Urinary bladder (tissue), 4 donors: ENCODE measurements around the gene ZNG1F. TPM values are rescaled to one million over a fixed set of nuclear protein-coding genes. Genes with fewer than 3 reads are reported as not detected.
"Not testable (repeated sequence)": the region's sequence is repeated elsewhere in the genome, so short reads cannot be mapped to it uniquely, and the experiment has no call there.

ENCODE experiments used
- DNase-seq: peaks from one replicate; pipeline ENCODE4 v3.0.0-alpha.2; 2015; ENCODE audit errors: extremely low spot score
- H3K27ac ChIP-seq: one replicate; pipeline ENCODE4 v1.5.1; 2013; ENCODE audit warnings: low read depth, mild to moderate bottlenecking, moderate library complexity
- H3K36me3 ChIP-seq: one replicate; pipeline ENCODE4 v1.6.1; 2013; ENCODE audit warnings: mild to moderate bottlenecking, moderate library complexity; ENCODE audit not compliant: insufficient read depth
- H3K4me1 ChIP-seq: one replicate; pipeline ENCODE4 v1.6.1; 2013; ENCODE audit warnings: mild to moderate bottlenecking, moderate library complexity; ENCODE audit not compliant: insufficient read depth
- H3K4me3 ChIP-seq: one replicate; pipeline ENCODE4 v1.5.1; 2013; ENCODE audit warnings: low read depth, low read length
- WGBS: extraction: QIAGEN DNeasy Blood & Tissue Kit; methylation state at CpG from one replicate; pipeline ENCODE4 v1.1.7; 2013; 5-methylcytosine and 5-hydroxymethylcytosine counted together
- polyA plus RNA-seq: library from polyadenylated mRNA; stranded (reverse); fragments of 200-250 nt; gene quantifications from one replicate; pipeline ENCODE4 v1.2.3, GENCODE V29; 2013
- total RNA-seq: library from RNA; depleted of rRNA; stranded (reverse); fragments of >200 nt; gene quantifications from one replicate; pipeline ENCODE4 v1.2.3, GENCODE V29; 2014
- donor health status: healthy with polysubstance abuse.
- donor health status: healthy.

The ZNG1F gene
- total and polyA plus RNA-seq, 2 donors: 5.3 to 21.6 TPM

GRCh38 chr9:41128581-41128980 is 60.5 kb downstream of the ZNG1F start, which contains the start of gene FOXD4L6:
Gene FOXD4L6 (minus strand): TSS chr9:41128681. CDS start chr9:41128383, 298 bp downstream.
- 62% methylated on average over 1 of the region's 15 CpGs for WGBS
- H3K4me1 ChIP-seq, H3K36me3 ChIP-seq: not testable (repeated sequence)

GRCh38 chr9:41126746-41127446 is 62.2 kb downstream of the ZNG1F start:
- 2% methylated on average over 13 of the region's 45 CpGs for WGBS
- H3K27ac ChIP-seq, DNase-seq, H3K4me1 ChIP-seq, H3K36me3 ChIP-seq, H3K4me3 ChIP-seq: not testable (repeated sequence)

More at GRCh38 chr9:41128581-41128980, 60.5 kb downstream of the ZNG1F start, which contains the start of gene FOXD4L6:
- not testable (repeated sequence) for H3K4me3 ChIP-seq, H3K27ac ChIP-seq, DNase-seq

DNA sequence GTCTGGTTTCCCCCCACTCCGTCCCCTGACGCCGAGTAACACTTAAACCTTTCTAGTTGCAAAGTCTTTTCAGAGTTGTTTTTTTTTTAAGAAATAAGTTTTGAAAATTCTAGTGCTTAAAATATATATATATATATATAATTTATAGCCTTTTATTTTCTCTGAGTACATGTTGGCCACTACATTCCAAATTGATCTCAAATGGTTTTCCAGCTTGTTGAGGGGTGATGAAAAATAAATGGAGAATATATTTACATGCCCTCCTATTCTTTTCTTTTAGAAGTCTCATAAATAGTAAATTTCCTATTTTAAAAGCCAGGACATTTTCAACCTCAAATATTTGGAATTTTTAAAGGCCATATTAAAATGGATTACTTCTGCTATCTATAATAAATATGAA is 63.2 kb downstream of the ZNG1F start:
- DNase-seq, H3K36me3 ChIP-seq, H3K4me3 ChIP-seq, H3K4me1 ChIP-seq, H3K27ac ChIP-seq: not testable (repeated sequence)
- 11% methylated on average over 3 of the region's 3 CpGs for WGBS

- H3K4me1 ChIP-seq, H3K27ac ChIP-seq, H3K4me3 ChIP-seq, H3K36me3 ChIP-seq, DNase-seq: not testable (repeated sequence)
- WGBS: no CpG with 5 or more reads among the region's 21 CpGs
Observed at GRCh38 chr9:41125109-41125658, 63.9 kb downstream of the ZNG1F start.

DNA sequence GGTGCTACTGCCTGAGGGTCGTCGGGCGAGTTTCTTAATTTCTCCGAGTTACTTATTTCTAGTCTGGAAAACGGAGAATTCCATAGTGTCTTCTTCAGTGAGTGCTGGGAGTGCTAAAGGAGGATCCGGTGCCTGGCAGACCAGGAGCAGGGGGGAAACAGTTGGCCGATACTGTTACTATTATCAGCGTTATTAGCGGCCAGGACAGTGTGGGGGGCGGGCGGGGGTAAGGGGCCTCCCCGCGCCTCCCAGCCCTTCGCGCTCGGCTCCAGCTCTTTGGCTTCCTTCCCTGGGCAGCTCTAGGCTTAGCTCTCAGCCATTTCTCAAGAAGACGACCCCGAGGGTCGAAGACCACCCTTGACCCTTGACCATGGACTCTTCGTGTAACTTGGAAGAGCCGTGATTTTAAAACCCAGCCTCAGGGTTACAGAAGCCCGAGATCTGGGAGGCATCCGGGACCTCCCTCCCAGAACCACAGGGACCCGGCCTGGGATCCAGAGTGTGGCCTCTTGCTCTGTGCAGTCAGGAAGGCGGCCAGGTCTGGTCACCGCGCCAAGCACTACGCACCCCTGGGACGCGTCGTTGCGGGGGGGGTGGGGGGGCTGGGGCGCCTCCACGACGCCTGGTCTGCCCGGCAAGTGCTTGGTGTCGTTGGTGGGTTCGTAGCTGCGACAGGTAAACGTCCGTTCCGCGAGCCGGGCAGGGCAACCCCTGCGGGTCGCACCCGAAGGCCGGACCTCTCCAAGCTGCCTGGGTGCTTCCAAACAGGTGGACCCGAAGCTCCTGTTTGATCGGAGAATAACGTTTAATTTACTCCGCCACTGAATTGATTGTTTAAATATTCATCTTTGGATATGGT is 64.6 kb downstream of the ZNG1F start:
- H3K36me3 ChIP-seq, DNase-seq, H3K4me3 ChIP-seq, H3K27ac ChIP-seq, H3K4me1 ChIP-seq: not testable (repeated sequence)
- 18% methylated on average over 35 of the region's 52 CpGs for WGBS

DNA sequence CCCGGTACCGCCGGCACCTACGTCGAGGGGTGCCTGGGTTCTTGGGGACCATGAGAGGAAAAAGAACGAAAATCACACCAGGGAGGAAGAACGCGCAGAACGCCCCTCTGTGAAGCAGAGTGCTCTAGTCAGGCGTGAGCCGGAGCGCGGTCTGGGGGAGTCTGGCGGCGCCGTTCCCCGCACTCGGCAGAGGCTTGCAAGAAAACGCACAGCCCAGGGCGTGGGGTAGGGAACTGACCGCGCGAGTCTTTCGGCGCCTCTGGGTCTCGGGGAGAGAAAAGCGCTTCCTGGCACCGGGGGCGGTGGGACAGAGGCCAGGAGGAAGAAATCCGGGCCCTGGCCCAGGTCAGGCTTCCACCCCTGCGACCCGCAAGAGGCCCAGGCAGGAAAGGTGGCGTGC is 65.3 kb downstream of the ZNG1F start:
- 2% methylated on average over 11 of the region's 33 CpGs for WGBS
- DNase-seq, H3K36me3 ChIP-seq, H3K4me3 ChIP-seq, H3K4me1 ChIP-seq, H3K27ac ChIP-seq: not testable (repeated sequence)

DNA sequence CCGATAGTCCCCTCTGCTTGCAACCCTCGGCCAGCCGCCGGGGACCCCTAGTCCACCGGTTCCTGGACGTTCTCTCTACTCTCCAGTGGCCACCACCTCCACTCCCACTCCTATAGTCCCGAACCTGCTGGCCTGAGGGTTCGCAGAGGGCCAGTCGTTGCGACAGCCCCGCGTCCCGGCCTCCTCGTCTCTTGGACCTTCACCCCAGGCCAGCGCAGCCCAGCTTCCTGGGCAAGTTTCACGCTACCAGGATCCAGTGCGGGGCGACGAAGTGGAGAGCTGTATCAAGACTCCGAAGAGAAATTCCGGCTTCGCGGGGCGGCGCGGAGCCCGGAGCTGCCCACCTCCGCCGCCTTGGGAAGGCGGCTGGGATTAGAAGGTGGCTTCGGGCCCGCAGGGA is 65.7 kb downstream of the ZNG1F start:
- 2% methylated on average over 11 of the region's 32 CpGs for WGBS
- not testable (repeated sequence) for DNase-seq, H3K36me3 ChIP-seq, H3K27ac ChIP-seq, H3K4me3 ChIP-seq, H3K4me1 ChIP-seq

DNA sequence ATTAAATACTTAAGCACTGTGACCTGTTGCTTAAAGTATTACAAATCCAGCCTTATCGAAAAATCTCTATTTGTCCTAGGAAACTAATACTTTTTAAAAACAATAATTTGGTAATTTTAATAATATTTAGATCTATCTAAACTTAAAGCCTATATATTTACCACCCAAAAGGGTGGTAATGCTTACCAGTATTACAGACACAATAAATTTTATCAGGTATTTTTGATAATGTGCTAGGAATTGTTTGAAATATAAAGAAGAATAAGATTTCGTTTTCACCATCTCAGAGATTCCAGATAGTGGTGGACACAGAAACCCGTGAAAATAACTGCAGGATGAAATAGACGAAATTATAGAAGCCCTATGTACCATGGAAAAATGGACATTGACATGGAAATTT is 68.4 kb downstream of the ZNG1F start:
- no CpG with 5 or more reads among the region's 4 CpGs for WGBS
- DNase-seq, H3K27ac ChIP-seq: not testable (repeated sequence)

DNA sequence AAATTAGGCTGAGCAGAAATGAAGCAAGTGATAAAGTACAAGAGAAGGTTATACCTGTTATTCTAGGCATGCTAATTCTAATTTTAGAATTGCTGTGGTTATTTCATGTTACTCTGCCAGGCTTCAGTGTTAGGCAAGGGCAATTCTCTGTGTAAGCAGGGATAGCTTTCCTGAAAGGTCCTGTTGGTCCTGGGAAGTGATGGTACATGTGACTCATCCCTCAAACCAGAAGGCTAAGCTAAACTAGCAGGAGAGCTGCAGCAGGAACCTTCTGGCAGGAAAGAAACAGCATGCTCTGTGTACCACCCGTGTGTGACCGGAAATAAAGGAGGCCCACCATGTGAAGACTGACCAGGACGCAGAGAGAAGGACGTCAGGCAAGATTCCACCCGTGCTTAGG is 69.4 kb downstream of the ZNG1F start:
- not testable (repeated sequence) for DNase-seq, H3K36me3 ChIP-seq, H3K4me1 ChIP-seq, H3K4me3 ChIP-seq, H3K27ac ChIP-seq
- WGBS: no CpG with 5 or more reads among the region's 5 CpGs

More for the DNA sequence above, 68.4 kb downstream of the ZNG1F start:
- not testable (repeated sequence) for H3K4me1 ChIP-seq, H3K36me3 ChIP-seq, H3K4me3 ChIP-seq

DNA sequence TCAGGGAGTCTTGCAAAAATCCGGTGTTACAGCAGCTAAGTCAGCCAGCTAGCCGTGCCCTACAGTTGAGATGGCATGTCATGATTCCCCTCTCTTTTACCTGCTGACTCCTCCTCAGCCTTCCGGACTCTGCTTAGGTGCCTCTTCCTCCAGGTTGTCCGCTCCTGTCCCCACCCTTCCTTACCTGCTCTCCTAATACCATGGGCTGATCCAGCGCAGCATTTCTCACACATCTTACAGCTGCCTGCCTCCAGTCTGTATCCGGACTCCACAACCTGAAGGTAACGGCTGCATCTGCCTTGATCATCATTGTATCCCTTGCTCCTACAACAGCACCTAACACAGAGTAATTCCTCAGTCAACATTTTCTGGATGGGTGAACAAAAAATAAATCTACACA is 69.8 kb downstream of the ZNG1F start:
- WGBS: 53% methylated on average over 7 of the region's 7 CpGs
- not testable (repeated sequence) for H3K4me1 ChIP-seq, DNase-seq

DNA sequence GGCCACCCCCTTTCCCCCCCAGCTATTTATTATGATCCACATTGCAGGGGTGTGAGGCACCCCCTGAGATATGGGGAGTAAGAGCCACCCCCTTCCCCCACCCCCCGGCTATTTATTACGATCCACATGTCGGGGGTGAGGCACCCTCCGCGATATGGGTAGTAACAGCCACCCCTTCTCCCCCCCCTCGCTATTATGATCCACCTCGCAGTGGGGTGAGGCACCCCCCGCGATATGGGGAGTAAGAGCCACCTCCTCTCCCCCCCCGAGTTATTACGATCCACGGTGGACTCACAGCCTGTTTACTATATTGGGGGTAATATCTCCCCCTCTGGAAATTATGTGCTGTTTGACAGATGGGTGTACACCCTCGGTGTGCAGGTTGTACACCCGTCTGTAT is 75.8 kb downstream of the ZNG1F start:
- H3K36me3 ChIP-seq, H3K4me3 ChIP-seq, H3K27ac ChIP-seq, H3K4me1 ChIP-seq, DNase-seq: not testable (repeated sequence)
- WGBS: 60% methylated on average over 9 of the region's 14 CpGs

More for the DNA sequence above, 69.8 kb downstream of the ZNG1F start:
- not testable (repeated sequence) for H3K4me3 ChIP-seq, H3K27ac ChIP-seq, H3K36me3 ChIP-seq

GRCh38 chr9:41111414-41111813 is 77.7 kb downstream of the ZNG1F start:
- not testable (repeated sequence) for H3K36me3 ChIP-seq, H3K4me3 ChIP-seq, H3K4me1 ChIP-seq, DNase-seq, H3K27ac ChIP-seq
- WGBS: 76% methylated on average over 12 of the region's 12 CpGs

GRCh38 chr9:41110913-41111312 is 78.2 kb downstream of the ZNG1F start:
- not testable (repeated sequence) for H3K27ac ChIP-seq, H3K4me3 ChIP-seq, DNase-seq, H3K4me1 ChIP-seq, H3K36me3 ChIP-seq
- 42% methylated on average over 8 of the region's 10 CpGs for WGBS

DNA sequence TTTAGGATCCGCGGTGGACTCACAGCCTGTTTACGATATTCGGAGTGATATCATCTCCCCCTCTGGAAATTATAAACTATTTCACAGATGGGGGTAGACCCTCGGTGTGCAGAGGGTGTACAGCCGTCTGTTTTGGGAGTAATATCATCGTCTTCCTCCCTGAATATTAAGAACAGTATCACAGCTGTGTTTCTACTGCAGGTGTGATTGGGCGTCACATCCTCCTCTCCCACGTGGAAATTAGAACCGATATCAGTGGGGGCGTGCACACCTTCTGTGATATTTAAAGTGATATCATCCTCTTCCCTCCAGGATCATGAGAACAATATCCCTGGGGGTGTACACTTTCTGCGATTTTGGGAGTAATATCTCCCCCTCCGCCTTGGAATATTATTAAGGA is 79.9 kb downstream of the ZNG1F start:
- DNase-seq, H3K4me1 ChIP-seq, H3K36me3 ChIP-seq, H3K4me3 ChIP-seq, H3K27ac ChIP-seq: not testable (repeated sequence)
- 24% methylated on average over 4 of the region's 13 CpGs for WGBS
